Measurements from ENCODE around the gene WDFY4.

- TF ChIP-seq CTCF (IDR thresholded peaks at IDR 0.05), result no peak
- no peak for TF ChIP-seq EP300 (IDR thresholded peaks at IDR 0.05)
- TF ChIP-seq POLR2AphosphoS5 (IDR thresholded peaks at IDR 0.05), result no peak
- TF ChIP-seq POLR2A (IDR thresholded peaks at IDR 0.05), result no peak
Observed at GRCh38 chr10:48701941-48702340, 17.3 kb downstream of the WDFY4 start.

All from gastroesophageal sphincter (tissue), 3 donors.